ENCODE data around the gene AGAP1. TPM values are rescaled to one million over a fixed set of nuclear protein-coding genes. Genes with fewer than 3 reads are reported as not detected.

The AGAP1 gene
- total RNA-seq, 1 donor from 2014 or later = 27.5 TPM

- no peak for DNase-seq
Measured at GRCh38 chr2:235690809-235691450, 197.1 kb downstream of the AGAP1 start.

GRCh38 chr2:235692076-235692475 is 198.2 kb downstream of the AGAP1 start:
- DNase-seq = no peak

- DNase-seq = no peak
Measured at GRCh38 chr2:235692671-235693171, 198.9 kb downstream of the AGAP1 start.

GRCh38 chr2:235693279-235693678 is 199.4 kb downstream of the AGAP1 start:
- no peak for DNase-seq

GRCh38 chr2:235694721-235695601 is 201.1 kb downstream of the AGAP1 start:
- no peak for DNase-seq

GRCh38 chr2:235695602-235695895 is 201.7 kb downstream of the AGAP1 start:
- DNase-seq = no peak

- DNase-seq = no peak
Measured at GRCh38 chr2:235697041-235697440, 203.2 kb downstream of the AGAP1 start.

GRCh38 chr2:235698028-235698427 is 204.2 kb downstream of the AGAP1 start:
- DNase-seq = no peak

- no peak for DNase-seq
Measured at GRCh38 chr2:235698491-235698890, 204.6 kb downstream of the AGAP1 start.

GRCh38 chr2:235699576-235699975 is 205.7 kb downstream of the AGAP1 start:
- DNase-seq = no peak

GRCh38 chr2:235701206-235701981 is 207.6 kb downstream of the AGAP1 start:
- DNase-seq = no peak

GRCh38 chr2:235702186-235702585 is 208.3 kb downstream of the AGAP1 start:
- no peak for DNase-seq

- no peak for DNase-seq
Measured at GRCh38 chr2:235703711-235704295, 210.0 kb downstream of the AGAP1 start.

GRCh38 chr2:235705296-235705695 is 211.5 kb downstream of the AGAP1 start:
- DNase-seq = no peak

GRCh38 chr2:235706506-235706905 is 212.7 kb downstream of the AGAP1 start:
- no peak for DNase-seq

GRCh38 chr2:235707411-235708096 is 213.7 kb downstream of the AGAP1 start:
- DNase-seq = no peak

GRCh38 chr2:235709124-235709813 is 215.4 kb downstream of the AGAP1 start:
- DNase-seq = no peak

GRCh38 chr2:235709969-235710879 is 216.4 kb downstream of the AGAP1 start:
- no peak for DNase-seq

- DNase-seq = no peak
Measured at GRCh38 chr2:235710933-235711332, 217.1 kb downstream of the AGAP1 start.

GRCh38 chr2:235711527-235711926 is 217.7 kb downstream of the AGAP1 start:
- no peak for DNase-seq
